Fibroblast of lung (primary cell): ENCODE results near the gene MAP3K8.

Experiments
- EZH2 ChIP-seq: IDR thresholded peaks from 2 replicates; pipeline ENCODE4 v1.5.1; 2012; ENCODE audit warnings: low read length, control low read depth, mild to moderate bottlenecking; ENCODE audit errors: missing control alignments
- TF ChIP-seq, protein P1 (sequence below), 2 donors: IDR thresholded peaks in 1 of 2; conservative IDR thresholded peaks in 1 of 2; 1 replicate in 1 of 2; 2 replicates in 1 of 2; pipeline ENCODE4 v1.5.1; 2011 to 2012; ENCODE audit warnings: low read length in 2 of 2, control low read depth in 1 of 2, inconsistent platforms in 1 of 2, low read depth in 1 of 2, mild to moderate bottlenecking in 1 of 2

DNA sequence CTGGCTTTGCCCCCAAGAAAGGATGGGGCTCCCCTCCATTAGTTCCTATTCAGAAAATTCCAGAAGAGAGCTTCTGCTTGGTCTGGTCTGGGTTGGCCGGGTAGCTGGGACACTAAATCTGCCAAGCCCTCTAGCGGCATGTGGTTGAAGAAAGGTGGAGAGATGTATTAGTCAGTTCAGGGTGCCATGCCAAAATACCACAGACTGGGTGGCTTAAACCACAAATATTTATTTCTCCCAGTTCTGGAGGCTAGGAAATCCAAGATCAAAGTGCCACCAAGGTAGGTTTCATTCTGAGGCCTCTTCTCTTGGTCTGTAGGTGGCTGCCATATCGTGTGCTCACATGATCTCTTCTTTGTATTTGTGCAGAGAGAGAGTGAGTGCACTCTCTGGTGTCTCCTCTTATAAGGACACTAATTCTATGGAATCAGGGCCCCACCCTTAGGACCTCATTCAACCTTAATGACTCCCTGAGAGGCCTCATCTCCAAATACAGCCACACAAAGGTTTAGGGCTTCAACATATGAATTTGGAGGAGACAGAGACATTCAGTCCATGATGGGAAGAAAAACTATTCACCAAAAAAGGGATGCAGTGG, 46.2 kb upstream of the MAP3K8 start:
- TF ChIP-seq, protein P1, sequence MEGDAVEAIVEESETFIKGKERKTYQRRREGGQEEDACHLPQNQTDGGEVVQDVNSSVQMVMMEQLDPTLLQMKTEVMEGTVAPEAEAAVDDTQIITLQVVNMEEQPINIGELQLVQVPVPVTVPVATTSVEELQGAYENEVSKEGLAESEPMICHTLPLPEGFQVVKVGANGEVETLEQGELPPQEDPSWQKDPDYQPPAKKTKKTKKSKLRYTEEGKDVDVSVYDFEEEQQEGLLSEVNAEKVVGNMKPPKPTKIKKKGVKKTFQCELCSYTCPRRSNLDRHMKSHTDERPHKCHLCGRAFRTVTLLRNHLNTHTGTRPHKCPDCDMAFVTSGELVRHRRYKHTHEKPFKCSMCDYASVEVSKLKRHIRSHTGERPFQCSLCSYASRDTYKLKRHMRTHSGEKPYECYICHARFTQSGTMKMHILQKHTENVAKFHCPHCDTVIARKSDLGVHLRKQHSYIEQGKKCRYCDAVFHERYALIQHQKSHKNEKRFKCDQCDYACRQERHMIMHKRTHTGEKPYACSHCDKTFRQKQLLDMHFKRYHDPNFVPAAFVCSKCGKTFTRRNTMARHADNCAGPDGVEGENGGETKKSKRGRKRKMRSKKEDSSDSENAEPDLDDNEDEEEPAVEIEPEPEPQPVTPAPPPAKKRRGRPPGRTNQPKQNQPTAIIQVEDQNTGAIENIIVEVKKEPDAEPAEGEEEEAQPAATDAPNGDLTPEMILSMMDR (conservative IDR thresholded peaks at IDR 0.05 in 1 of 2, IDR thresholded peaks at IDR 0.05 in 1 of 2; ENCODE audit: low read depth in 1 of 2, low read length in 2 of 2): no peak
- TF ChIP-seq EZH2: no peak
